Measurements from ENCODE around the gene XKRX. TPM values are rescaled to one million over a fixed set of nuclear protein-coding genes. Genes with fewer than 3 reads are reported as not detected.

The XKRX gene
- total RNA-seq, 4 donors from 2014 or later = 0.12 to 0.28 TPM; not detected in 2

- ATAC-seq (ENCODE audit: low FRiP score) (no peak), DNase-seq (ENCODE audit: low spot score) (no peak)
- no peak for TF ChIP-seq CTCF (IDR thresholded peaks at IDR 0.05)
These were observed 2.7 kb upstream of the XKRX start for GRCh38 chrX:100931218-100931924.

GRCh38 chrX:100926453-100926852, 2.3 kb downstream of the XKRX start:
- no peak for ATAC-seq (ENCODE audit: low FRiP score)
- no peak for TF ChIP-seq CTCF (IDR thresholded peaks at IDR 0.05)
- DNase-seq (ENCODE audit: low spot score) = no peak

- no peak for TF ChIP-seq CTCF (IDR thresholded peaks at IDR 0.05)
- DNase-seq (ENCODE audit: low spot score) (no peak), ATAC-seq (ENCODE audit: low FRiP score) (no peak)
These were observed 4.3 kb downstream of the XKRX start for GRCh38 chrX:100924375-100924774.

- no peak for TF ChIP-seq CTCF (IDR thresholded peaks at IDR 0.05)
- DNase-seq (ENCODE audit: low spot score) (no peak), ATAC-seq (ENCODE audit: low FRiP score) (no peak)
These were observed 13.2 kb downstream of the XKRX start for GRCh38 chrX:100915562-100915961.

- no peak for TF ChIP-seq CTCF (IDR thresholded peaks at IDR 0.05)
- ATAC-seq (ENCODE audit: low FRiP score) = no peak
- no peak for DNase-seq (ENCODE audit: low spot score)
These were observed 15.6 kb downstream of the XKRX start for GRCh38 chrX:100913111-100913510.

GRCh38 chrX:100911731-100912130, 17.0 kb downstream of the XKRX start:
- no peak for TF ChIP-seq CTCF (IDR thresholded peaks at IDR 0.05)
- no peak for ATAC-seq (ENCODE audit: low FRiP score)
- no peak for DNase-seq (ENCODE audit: low spot score)

GRCh38 chrX:100905620-100906019, 23.1 kb downstream of the XKRX start:
- no peak for ATAC-seq (ENCODE audit: low FRiP score)
- DNase-seq (ENCODE audit: low spot score) = no peak
- TF ChIP-seq CTCF (IDR thresholded peaks at IDR 0.05) = no peak

Measured in omental fat pad (tissue), 4 donors.